ENCODE results near the gene CAMK2G.

DNA sequence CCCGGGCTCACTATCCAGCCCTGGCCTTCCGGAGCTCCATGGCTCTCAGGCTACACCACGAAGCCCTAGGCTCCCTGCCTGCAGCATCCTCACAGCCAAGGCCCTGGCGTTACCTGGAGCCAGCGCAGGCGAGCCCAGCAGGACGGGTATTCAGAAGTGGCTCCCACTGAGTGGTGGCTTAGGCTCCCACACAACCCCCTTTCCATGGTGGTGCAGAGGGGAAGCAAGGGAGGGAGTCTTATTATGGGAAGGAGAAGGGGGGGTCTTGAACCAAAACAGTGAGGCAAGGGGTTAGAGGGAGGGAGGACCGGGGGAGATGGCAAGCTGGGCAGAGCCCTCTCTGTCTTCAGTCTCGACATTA lies 33.3 kb downstream of the CAMK2G start:
- TF ChIP-seq, protein P1, sequence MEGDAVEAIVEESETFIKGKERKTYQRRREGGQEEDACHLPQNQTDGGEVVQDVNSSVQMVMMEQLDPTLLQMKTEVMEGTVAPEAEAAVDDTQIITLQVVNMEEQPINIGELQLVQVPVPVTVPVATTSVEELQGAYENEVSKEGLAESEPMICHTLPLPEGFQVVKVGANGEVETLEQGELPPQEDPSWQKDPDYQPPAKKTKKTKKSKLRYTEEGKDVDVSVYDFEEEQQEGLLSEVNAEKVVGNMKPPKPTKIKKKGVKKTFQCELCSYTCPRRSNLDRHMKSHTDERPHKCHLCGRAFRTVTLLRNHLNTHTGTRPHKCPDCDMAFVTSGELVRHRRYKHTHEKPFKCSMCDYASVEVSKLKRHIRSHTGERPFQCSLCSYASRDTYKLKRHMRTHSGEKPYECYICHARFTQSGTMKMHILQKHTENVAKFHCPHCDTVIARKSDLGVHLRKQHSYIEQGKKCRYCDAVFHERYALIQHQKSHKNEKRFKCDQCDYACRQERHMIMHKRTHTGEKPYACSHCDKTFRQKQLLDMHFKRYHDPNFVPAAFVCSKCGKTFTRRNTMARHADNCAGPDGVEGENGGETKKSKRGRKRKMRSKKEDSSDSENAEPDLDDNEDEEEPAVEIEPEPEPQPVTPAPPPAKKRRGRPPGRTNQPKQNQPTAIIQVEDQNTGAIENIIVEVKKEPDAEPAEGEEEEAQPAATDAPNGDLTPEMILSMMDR (IDR thresholded peaks at IDR 0.05) = no peak
- no peak for TF ChIP-seq POLR2A (IDR thresholded peaks at IDR 0.05)

Data from ovary (tissue), 3 donors.